ENCODE data around the gene ABLIM2. TPM values are rescaled to one million over a fixed set of nuclear protein-coding genes. Genes with fewer than 3 reads are reported as not detected.
A peak's percentile ranks its signal among the peaks of the same experiment; 100 is the strongest.

The ABLIM2 gene
- total and polyA plus RNA-seq, 2 of the 13 experiments (the other 11 are each of a cell fraction or from before 2014, with no cell fraction given), result 0.20 to 0.37 TPM

GRCh38 chr4:8156617-8157016, 2.0 kb downstream of the ABLIM2 start:
- no peaks in the 10 kb centered on the region for H3K36me3 ChIP-seq (replicated peaks in 1 of 2; ENCODE audit: control insufficient read depth in 1 of 2, insufficient read depth in 2 of 2, low read length in 2 of 2)
- no peaks in the 10 kb centered on the region for H3K79me2 ChIP-seq (ENCODE audit: insufficient read depth, low read length)
- CTCF ChIA-PET (ENCODE audit: low intra/inter-chr PET ratio, low total read pairs), result no interaction called here
- H3K4me3 ChIP-seq (replicated peaks in 1 of 3; ENCODE audit: insufficient read depth in 1 of 3, low read depth in 2 of 3, low read length in 3 of 3), result no peak overlapping the region
- no peak overlapping the region for H2AFZ ChIP-seq (ENCODE audit: low read length)
- BruUV-seq (replicated peaks), result no TSS peak
- FAIRE-seq (no peak), DNase-seq (ENCODE audit: low spot score) (peak; percentile 12), ATAC-seq (no peak)
- H3K9me3 ChIP-seq (ENCODE audit: low read length), result no peaks in the 10 kb centered on the region
- H3K9ac ChIP-seq (ENCODE audit: insufficient read depth, low read depth, low read length), result no peak overlapping the region
- peaks cover 12 to 58% of the 10 kb centered on the region in 2 experiments for H3K27me3 ChIP-seq (ENCODE audit: control insufficient read depth in 1 of 2, insufficient read depth in 2 of 2, low read length in 2 of 2)
- no peaks in the 10 kb centered on the region for H4K20me1 ChIP-seq (ENCODE audit: insufficient read depth, low read length)
- no CpG with 5 or more reads among the region's 8 CpGs for WGBS (ENCODE audit: low lambda C conversion rate)
- POLR2A ChIA-PET, result no interaction called here
- H3K27ac ChIP-seq (ENCODE audit: extremely low read length, insufficient read depth, low read length), result no peak overlapping the region
- intact Hi-C loops (cut with micrococcal nuclease; ENCODE audit: unreplicated experiment), result no loop called here
- peaks cover 7% of the 10 kb centered on the region; the same call in 1 of the 2 replicates for H3K4me1 ChIP-seq (ENCODE audit: insufficient read depth, low read length)
- in situ Hi-C loops (cut with HindIII; ENCODE audit: extremely low pct_ligation_motif_present, low pct_unique_long_range_greater_than_20kb), result no loop called here
- TF ChIP-seq ZNF567 (CRISPR knock-in tag; IDR thresholded peaks at IDR 0.05; ENCODE audit: borderline replicate concordance) (no peak), AKAP8 (CRISPR knock-in tag; IDR thresholded peaks at IDR 0.05) (no peak), ZNF367 (CRISPR knock-in tag; IDR thresholded peaks at IDR 0.05; ENCODE audit: borderline replicate concordance) (no peak), MXI1 (IDR thresholded peaks at IDR 0.05; ENCODE audit: borderline replicate concordance, low read depth, low read length) (no peak), ZBTB33 (CRISPR knock-in tag; IDR thresholded peaks at IDR 0.05) (no peak), ATF1 (CRISPR knock-in tag; IDR thresholded peaks at IDR 0.05) (no peak)
- TF ChIP-seq, protein P1, sequence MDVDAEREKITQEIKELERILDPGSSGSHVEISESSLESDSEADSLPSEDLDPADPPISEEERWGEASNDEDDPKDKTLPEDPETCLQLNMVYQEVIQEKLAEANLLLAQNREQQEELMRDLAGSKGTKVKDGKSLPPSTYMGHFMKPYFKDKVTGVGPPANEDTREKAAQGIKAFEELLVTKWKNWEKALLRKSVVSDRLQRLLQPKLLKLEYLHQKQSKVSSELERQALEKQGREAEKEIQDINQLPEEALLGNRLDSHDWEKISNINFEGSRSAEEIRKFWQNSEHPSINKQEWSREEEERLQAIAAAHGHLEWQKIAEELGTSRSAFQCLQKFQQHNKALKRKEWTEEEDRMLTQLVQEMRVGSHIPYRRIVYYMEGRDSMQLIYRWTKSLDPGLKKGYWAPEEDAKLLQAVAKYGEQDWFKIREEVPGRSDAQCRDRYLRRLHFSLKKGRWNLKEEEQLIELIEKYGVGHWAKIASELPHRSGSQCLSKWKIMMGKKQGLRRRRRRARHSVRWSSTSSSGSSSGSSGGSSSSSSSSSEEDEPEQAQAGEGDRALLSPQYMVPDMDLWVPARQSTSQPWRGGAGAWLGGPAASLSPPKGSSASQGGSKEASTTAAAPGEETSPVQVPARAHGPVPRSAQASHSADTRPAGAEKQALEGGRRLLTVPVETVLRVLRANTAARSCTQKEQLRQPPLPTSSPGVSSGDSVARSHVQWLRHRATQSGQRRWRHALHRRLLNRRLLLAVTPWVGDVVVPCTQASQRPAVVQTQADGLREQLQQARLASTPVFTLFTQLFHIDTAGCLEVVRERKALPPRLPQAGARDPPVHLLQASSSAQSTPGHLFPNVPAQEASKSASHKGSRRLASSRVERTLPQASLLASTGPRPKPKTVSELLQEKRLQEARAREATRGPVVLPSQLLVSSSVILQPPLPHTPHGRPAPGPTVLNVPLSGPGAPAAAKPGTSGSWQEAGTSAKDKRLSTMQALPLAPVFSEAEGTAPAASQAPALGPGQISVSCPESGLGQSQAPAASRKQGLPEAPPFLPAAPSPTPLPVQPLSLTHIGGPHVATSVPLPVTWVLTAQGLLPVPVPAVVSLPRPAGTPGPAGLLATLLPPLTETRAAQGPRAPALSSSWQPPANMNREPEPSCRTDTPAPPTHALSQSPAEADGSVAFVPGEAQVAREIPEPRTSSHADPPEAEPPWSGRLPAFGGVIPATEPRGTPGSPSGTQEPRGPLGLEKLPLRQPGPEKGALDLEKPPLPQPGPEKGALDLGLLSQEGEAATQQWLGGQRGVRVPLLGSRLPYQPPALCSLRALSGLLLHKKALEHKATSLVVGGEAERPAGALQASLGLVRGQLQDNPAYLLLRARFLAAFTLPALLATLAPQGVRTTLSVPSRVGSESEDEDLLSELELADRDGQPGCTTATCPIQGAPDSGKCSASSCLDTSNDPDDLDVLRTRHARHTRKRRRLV (CRISPR knock-in tag; IDR thresholded peaks at IDR 0.05), result no peak
- no peak overlapping the region for H3K4me2 ChIP-seq (ENCODE audit: low read depth, low read length)

Measured in HepG2 (cell line).